GM03348 (cell line): Measurements from ENCODE around the gene HECW1.
"Not testable (repeated sequence)": the region's sequence is repeated elsewhere in the genome, so short reads cannot be mapped to it uniquely, and the experiment has no call there.

ENCODE experiments used
- DNase-seq: peaks from one replicate; pipeline ENCODE4 v3.0.0; 2012; ENCODE audit warnings: low spot score

The HECW1 gene

DNA sequence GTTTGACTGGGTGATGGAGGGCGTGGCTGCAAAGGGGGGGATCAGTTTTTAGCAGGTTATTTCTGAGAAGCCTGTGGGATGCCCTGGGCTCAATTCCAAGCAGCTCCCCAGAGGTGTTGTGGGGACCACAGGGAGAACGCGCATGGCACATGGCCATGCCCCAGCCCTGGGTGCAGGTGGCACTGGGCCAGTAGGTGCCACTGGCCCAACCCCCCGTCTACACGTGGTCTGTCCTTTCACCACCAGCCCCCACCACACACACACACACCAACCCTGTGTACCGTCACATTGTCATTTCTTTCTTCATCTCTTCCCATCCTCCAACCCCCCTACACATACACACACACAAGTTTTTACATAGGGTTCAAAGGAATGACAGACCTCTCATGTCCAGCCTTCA, 355.4 kb downstream of the HECW1 start:
- no peak for DNase-seq

- DNase-seq = no peak
These were observed 356.6 kb downstream of the HECW1 start for GRCh38 chr7:43469051-43469450.

DNA sequence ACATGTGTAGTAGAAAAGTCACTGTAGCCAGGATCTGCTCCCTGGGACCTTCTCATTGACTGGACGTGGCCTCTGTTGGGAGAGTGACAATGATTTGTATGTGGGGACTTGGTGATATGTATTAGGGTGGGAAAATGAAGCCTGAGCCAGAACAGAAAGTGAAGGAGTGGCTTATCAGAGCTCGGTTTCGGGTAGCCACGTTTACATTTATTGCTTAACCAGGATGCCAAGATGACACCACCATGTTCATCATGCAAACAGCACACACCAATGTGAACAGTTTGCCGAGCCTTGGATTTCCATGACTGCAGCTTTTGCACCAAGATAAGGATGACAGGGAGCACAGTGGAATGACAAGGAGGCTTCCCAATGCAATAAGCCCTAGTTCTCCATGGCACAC, 357.7 kb downstream of the HECW1 start:
- DNase-seq = no peak

- no peak for DNase-seq
These were observed 363.5 kb downstream of the HECW1 start for GRCh38 chr7:43475983-43476382.

- DNase-seq = no peak
These were observed 364.4 kb downstream of the HECW1 start for GRCh38 chr7:43476896-43477295.

- no peak for DNase-seq
These were observed 366.6 kb downstream of the HECW1 start for GRCh38 chr7:43479042-43479441.

DNA sequence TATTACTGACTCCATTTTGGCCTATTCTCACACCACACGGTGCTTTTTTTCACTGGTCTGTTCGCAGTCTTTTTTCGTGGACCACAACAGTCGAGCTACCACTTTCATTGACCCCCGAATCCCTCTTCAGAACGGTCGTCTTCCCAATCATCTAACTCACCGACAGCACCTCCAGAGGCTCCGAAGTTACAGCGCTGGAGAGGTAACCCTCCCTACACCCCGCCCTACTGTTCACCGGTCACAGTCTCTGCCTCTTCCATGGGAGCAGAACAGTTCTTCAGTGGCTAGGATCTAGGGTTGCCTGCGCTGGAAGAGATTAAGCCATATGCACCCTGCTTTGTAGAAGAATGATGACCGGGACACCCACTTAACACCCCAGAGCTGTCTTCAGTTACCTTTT, 367.1 kb downstream of the HECW1 start:
- DNase-seq = no peak

- no peak for DNase-seq
These were observed 368.1 kb downstream of the HECW1 start for GRCh38 chr7:43480581-43480980.

GRCh38 chr7:43481902-43482678, 369.6 kb downstream of the HECW1 start:
- peak; percentile 60 for DNase-seq

- DNase-seq = no peak
These were observed 370.3 kb downstream of the HECW1 start for GRCh38 chr7:43482679-43483252.

DNA sequence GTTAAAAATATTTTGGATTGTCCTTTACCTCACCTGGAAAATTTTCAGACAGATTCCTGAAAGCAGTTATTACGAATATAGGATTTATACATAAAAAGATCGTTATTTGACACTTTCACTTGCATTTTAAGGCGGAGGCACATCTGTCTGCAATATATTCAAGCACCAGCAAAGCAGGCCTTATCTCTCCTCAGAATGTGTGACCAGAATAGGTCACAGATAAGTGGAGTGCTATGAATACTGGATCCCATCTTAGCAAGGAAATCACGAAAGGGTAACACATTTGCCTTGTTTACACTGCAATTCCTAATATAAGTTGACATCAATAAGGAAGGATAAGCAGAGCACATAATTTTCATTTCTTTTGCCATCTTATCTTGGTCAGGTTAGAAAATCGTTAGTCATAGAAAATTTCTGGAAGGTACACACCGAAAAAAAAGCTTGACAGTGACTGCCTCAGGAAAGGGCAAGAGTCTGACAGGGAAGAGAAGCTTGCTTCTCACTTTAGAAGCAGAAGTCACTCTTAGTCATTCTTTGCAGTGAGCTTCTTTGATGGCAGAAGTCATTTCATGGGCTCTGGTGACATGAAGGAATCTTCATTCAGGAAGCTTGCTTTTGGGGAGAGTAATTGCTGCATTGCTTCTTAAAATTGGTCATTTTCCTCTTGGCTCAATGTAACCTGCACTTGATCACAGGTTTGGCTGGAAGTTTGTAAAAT, 372.4 kb downstream of the HECW1 start:
- no peak for DNase-seq

DNA sequence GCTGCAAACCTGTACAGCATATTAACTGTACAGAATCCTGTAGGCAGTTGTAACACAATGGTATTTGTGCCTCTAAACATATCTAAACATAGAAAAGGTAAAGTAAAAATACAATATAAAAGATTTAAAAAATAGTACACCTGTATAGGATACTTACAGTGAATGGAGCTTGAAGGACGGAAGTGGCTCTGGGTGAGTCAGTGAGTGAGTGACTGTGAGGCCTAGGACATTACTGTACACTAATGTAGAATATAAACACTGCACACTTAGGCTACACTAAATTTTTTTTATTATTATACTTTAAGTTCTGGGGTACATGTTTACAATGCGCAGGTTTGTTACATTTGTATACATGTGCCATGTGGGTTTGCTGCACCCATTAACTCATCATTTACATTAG, 373.1 kb downstream of the HECW1 start:
- DNase-seq = no peak

DNA sequence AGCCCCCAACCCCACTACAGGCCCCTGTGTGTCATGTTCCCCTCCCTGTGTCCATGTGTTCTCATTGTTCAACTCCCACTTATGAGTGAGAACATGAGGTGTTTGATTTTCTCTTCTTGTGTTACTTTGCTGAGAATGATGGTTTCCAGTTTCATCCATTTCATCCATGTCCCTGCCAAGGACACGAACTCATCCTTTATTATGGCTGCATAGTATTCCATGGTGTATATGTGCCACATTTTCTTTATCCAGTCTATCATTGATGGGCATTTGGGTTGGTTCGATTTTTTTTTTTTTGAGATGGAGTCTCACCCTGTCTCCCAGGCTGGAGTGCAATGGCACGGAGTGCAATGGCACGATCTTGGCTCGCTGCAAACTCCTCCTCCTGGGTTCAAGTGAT, 373.6 kb downstream of the HECW1 start:
- DNase-seq = not testable (repeated sequence)

GRCh38 chr7:43486634-43487033, 374.2 kb downstream of the HECW1 start:
- DNase-seq = no peak

DNA sequence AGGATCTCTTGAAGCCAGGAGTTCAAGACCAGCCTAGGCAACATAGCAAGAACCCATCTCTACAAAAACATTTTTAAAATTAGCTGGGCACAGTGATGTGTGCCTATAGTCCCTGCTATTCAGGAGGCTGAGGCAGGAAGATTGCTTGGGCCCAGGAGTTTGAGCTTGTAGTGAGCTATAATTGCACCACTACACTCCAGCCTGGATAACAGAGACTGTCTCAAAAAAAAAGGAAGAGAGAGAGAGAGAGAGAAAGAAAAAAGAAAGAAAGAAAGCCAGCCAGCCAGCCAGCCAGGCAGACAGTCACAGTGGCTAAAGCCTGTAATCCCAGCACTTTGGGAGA, 375.3 kb downstream of the HECW1 start:
- DNase-seq = no peak

GRCh38 chr7:43489257-43489656, 376.8 kb downstream of the HECW1 start:
- DNase-seq = no peak

DNA sequence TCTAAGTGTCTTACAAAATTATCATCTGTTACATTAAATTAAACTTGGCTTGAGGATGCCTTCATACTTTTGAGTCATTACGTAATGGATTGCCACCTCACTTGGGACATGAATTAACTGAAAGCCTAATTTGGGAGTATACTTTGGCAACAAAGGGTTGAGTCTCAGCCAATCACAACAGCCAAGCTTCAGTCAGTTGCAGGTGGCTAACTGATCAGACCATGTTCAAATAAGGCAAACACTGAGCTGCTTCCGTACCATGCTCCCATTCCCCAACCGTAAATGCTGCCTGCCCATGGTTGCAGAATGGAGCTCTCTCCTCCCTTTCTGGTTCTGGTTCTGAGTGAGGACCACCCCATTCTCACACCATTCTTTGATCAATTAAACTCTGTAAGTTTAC, 377.6 kb downstream of the HECW1 start:
- DNase-seq = no peak

DNA sequence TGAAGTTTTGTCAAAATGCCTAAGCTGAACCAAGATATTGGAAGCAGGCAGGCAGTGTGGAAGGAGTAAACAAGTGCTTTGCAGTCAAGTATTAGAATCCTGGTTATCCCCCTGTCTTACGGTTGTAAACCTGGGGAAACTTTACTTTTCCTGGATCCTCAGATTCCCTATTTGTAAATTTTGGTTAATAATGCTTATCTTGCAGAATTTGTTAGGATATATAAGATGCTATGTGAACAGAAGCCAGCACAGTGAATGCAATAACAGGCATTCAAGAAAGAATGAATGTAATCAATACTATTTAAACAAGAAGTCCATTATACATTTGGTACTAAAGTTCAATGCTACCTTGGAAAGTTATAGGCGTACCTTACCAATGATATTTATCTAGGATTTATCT, 378.7 kb downstream of the HECW1 start:
- DNase-seq = no peak

DNA sequence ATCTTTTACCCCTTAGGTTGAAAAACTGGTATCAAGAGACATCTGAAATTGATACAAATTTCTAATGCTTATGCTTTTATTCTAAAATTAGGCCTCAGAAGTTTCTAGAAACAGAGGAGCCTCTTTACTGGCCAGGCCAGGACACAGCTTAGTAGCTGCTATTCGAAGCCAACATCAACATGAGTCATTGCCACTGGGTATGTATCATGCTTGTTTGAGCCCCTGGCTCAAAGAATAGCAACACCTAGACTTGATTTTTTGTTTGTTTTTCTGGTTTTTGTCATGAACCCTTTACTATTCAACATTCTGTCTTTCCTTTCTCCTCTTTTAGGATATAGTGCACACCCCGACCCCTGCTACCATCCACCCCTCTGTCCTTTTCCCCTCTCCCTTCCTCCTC, 379.5 kb downstream of the HECW1 start:
- DNase-seq = peak; percentile 73

GRCh38 chr7:43492896-43493295, 380.4 kb downstream of the HECW1 start:
- no peak for DNase-seq

DNA sequence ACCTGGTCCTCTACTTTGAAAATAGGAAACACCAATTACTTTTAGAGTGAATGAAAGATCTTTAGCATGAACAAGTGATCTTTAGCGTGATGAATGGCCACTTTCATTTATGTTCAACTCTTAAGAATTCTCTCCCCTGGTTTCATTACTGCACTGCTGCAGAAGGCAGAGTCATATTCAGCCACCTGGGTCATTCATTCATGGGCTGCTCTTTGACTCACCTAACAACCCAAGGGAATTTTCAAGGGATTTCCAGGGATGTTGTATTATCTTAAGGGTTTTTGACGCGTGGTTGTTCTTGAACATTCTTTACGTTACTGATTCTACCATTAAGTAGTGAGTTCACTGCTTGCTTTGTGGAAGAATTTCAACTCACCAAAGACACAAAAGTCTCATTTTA, 383.1 kb downstream of the HECW1 start:
- DNase-seq = no peak

DNA sequence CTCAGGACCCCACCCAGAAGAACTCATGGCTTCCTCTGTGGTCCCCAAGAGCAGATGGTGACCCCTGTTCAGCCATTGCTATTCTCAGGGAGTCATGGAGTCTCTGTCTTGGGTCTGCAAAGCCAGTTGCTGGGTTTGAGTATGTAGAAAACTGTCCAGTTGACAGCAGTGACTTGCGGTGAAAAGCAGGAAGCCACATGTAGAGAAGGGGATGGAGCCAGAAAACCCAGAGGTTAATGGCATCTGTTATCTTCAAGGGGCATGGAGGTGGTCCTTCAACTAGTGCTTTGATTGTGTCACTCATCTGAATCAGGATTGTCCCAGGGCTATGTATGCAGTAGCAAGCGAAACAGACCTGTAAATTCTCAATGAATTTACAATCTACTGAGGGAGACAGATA, 384.1 kb downstream of the HECW1 start:
- DNase-seq = no peak

- peak; percentile 75 for DNase-seq
These were observed 389.4 kb downstream of the HECW1 start for GRCh38 chr7:43501870-43502269.

GRCh38 chr7:43502941-43503340, 390.5 kb downstream of the HECW1 start:
- DNase-seq = no peak
